ENCODE measurements around the gene GPRIN1.

GRCh38 chr5:176547802-176548201, 62.2 kb downstream of the GPRIN1 start:
- TF ChIP-seq GATA3 (IDR thresholded peaks at IDR 0.05; ENCODE audit: low read depth, low read length): no peak
- TF ChIP-seq GATA2 (IDR thresholded peaks at IDR 0.05; ENCODE audit: low read depth, low read length): no peak

Measured in SH-SY5Y (cell line).